HEK293T (cell line): Measurements from ENCODE around the gene MCM8.

Experiments used
- CTCF ChIA-PET: fragments of 350-600 bp; formaldehyde crosslinking; extraction: SDS; loops from one replicate; lab custom pipeline; 2021; ENCODE audit warnings: antibody characterized with exemption, inconsistent platforms; lab: Yijun Ruan, JAX
- POLR2A ChIA-PET: fragments of 350-600 bp; formaldehyde crosslinking; extraction: SDS; loops from one replicate; lab custom pipeline; 2020; ENCODE audit warnings: antibody characterized with exemption, inconsistent platforms; lab: Yijun Ruan, JAX
- DNase-seq: peaks from one replicate; pipeline ENCODE4 v3.0.0; 2012; ENCODE audit warnings: mixed read lengths; ENCODE audit errors: extremely low spot score
- ARNT ChIP-seq: fragments of 450-650 bp; IDR thresholded peaks from 2 replicates; pipeline ENCODE4 v1.6.1; 2017; ENCODE audit warnings: mild to moderate bottlenecking
- BHLHE40 ChIP-seq: fragments of 450-650 bp; IDR thresholded peaks from 2 replicates; pipeline ENCODE4 v1.6.1; 2016; ENCODE audit warnings: mild to moderate bottlenecking, moderate library complexity, borderline replicate concordance
- CTBP1 ChIP-seq: fragments of 450-650 bp; IDR thresholded peaks from 2 replicates; pipeline ENCODE4 v1.6.1; 2016; ENCODE audit warnings: borderline replicate concordance
- ELF4 ChIP-seq: fragments of 450-650 bp; IDR thresholded peaks from 2 replicates; pipeline ENCODE4 v1.6.1; 2017; ENCODE audit warnings: antibody characterized with exemption
- FOXA1 ChIP-seq: fragments of 450-650 bp; IDR thresholded peaks from 2 replicates; pipeline ENCODE4 v1.6.1; 2016; ENCODE audit warnings: mild to moderate bottlenecking
- FOXK2 ChIP-seq: fragments of 450-650 bp; IDR thresholded peaks from 2 replicates; pipeline ENCODE4 v1.6.1; 2016; ENCODE audit warnings: mild to moderate bottlenecking
- FOXM1 ChIP-seq: fragments of 450-650 bp; IDR thresholded peaks from 2 replicates; pipeline ENCODE4 v1.6.1; 2017; ENCODE audit warnings: mild to moderate bottlenecking, borderline replicate concordance
- HDGF ChIP-seq: fragments of 450-650 bp; IDR thresholded peaks from 2 replicates; pipeline ENCODE4 v1.6.1; 2017; ENCODE audit warnings: antibody characterized with exemption, borderline replicate concordance
- L3MBTL2 ChIP-seq: fragments of 450-650 bp; conservative IDR thresholded peaks from 2 replicates; pipeline ENCODE4 v1.6.1; 2016; ENCODE audit warnings: mild to moderate bottlenecking
- LEF1 ChIP-seq: fragments of 450-650 bp; IDR thresholded peaks from 2 replicates; pipeline ENCODE4 v1.6.1; 2017; ENCODE audit warnings: mild to moderate bottlenecking, borderline replicate concordance
- NFRKB ChIP-seq: fragments of 450-650 bp; IDR thresholded peaks from 2 replicates; pipeline ENCODE4 v1.6.1; 2016; ENCODE audit warnings: mild to moderate bottlenecking, moderate library complexity
- SP1 ChIP-seq: fragments of 450-650 bp; IDR thresholded peaks from 2 replicates; pipeline ENCODE4 v1.6.1; 2017
- SUZ12 ChIP-seq: fragments of 450-650 bp; IDR thresholded peaks from 2 replicates; pipeline ENCODE4 v1.6.1; 2016; ENCODE audit warnings: mild to moderate bottlenecking
- TARDBP ChIP-seq: fragments of 450-650 bp; IDR thresholded peaks from 2 replicates; pipeline ENCODE4 v1.6.1; 2016
- ZNF384 ChIP-seq: fragments of 450-650 bp; IDR thresholded peaks from 2 replicates; pipeline ENCODE4 v1.6.1; 2016
- TF ChIP-seq, protein P1 (sequence below): fragments of 450-650 bp; IDR thresholded peaks from 2 replicates; pipeline ENCODE4 v1.6.1; 2016

MCM8 gene

DNA sequence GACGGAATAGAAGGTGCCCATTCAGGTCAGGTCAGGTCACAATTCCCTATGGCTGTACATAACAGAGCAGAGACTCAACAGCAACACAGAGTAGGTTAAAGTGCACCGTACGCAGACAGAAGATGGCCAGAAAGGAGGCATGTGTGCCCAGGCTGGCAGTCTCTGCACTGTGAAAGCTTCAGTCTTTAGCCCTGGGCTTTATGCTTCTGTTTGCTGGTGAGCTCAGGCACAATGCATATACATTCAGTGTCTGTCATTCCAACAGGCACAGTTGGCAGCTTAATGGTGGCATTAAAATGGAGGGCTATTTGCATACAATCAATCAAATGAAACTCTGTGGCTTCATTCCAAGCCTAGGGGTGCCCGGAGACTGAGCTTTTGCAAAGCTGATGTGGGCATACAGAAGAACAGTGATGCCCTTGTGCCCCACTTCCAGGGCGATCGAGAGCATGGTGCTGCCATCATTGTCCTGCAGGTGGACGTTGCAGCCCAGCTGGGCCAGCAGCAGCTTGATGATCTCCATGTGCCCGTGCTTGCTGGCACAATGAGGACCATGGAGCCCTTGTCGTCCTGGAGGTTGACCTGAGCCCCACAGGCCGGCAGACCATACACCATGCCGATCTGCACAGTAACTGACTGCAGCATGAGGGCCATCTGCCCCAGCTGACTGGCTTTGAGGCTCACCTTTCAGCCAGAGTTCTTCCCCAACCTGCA is 22.5 kb upstream of the MCM8 start:
- no peak for DNase-seq
- ChIA-PET CTCF (no interaction called here), POLR2A (interaction anchor here (1.6 kb wide), 1 partner anchor 23 kb away, joined by 3 read pairs; the partner anchor contains the start of genes MCM8 and TRMT6)
- TF ChIP-seq NFRKB, result no peak
- TF ChIP-seq FOXA1, result no peak
- no peak for TF ChIP-seq LEF1
- no peak for TF ChIP-seq SP1
- TF ChIP-seq TARDBP, result no peak
- TF ChIP-seq ARNT, result no peak

DNA sequence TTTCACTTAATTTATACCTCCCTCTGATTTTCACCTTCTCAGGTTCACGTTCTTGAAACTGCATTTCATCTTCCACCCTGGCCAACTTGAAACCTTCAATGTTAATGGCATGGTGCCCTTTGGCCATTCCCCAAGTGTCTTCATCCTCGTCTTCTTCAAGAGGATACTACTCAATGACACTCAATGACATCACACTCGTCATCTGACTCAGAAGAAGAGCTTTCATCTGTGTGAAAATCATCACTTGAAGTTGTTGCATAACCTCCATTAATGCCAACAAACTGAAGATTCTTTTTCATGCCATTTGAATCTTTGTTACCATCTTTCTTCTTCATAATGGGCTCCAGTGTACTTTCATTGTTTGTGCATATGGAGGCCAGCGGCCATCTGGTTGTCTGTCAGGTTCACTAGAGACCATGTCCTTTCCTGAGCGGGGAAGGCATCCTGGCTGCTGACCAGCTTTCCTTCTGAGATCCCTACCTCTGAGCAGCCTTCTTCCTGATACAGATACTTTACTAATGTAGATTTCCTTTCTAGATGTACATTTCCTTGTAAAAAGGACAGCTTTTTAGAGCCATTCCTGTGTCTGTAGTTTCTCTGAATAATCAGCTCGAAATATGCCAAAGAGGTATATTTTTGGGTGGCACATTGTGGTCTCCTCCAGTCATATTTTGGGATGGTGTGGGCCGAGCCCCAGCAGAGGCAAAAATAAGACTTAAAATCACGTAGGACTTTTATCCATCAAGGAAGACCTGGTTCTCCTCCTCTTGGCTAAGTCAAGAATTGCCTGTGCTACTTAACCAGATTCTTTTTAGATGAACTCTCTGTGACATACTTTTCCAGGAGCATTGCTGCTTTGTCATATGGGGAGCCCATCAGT is 21.4 kb upstream of the MCM8 start:
- TF ChIP-seq ELF4, result no peak
- TF ChIP-seq FOXA1, result no peak
- TF ChIP-seq FOXM1, result no peak
- TF ChIP-seq L3MBTL2, result no peak
- TF ChIP-seq TARDBP, result no peak
- TF ChIP-seq NFRKB, result no peak
- TF ChIP-seq HDGF, result no peak
- ChIA-PET CTCF (no interaction called here), POLR2A (no interaction called here)
- no peak for DNase-seq

DNA sequence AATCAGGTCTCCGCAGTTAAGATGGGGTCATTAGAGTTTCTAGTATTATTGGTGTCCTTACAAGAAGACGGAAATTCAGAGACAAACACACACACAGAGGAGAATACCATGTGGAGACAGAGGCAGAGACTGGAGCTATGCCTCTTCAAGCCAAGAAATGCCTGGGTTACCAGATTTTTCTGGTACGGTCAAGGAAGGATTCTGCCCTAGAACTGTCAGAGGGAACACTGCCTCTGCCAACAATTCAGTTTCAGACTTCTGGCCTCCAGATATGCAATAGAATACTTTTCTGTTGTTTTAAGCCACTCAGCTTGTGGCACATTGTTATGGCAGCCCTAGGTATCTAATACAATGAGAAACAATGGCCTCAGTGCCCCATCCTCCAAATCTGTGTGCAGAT is 19.0 kb upstream of the MCM8 start:
- no peak for DNase-seq
- TF ChIP-seq TARDBP (no peak), FOXK2 (no peak), HDGF (no peak), CTBP1 (no peak), FOXA1 (no peak), ARNT (no peak), NFRKB (no peak), L3MBTL2 (no peak), BHLHE40 (no peak), SP1 (no peak), SUZ12 (no peak), FOXM1 (no peak), ZNF384 (no peak), ELF4 (no peak), LEF1 (no peak)
- TF ChIP-seq, protein P1, sequence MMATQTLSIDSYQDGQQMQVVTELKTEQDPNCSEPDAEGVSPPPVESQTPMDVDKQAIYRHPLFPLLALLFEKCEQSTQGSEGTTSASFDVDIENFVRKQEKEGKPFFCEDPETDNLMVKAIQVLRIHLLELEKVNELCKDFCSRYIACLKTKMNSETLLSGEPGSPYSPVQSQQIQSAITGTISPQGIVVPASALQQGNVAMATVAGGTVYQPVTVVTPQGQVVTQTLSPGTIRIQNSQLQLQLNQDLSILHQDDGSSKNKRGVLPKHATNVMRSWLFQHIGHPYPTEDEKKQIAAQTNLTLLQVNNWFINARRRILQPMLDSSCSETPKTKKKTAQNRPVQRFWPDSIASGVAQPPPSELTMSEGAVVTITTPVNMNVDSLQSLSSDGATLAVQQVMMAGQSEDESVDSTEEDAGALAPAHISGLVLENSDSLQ, result no peak
- ChIA-PET CTCF (no interaction called here), POLR2A (no interaction called here)

DNA sequence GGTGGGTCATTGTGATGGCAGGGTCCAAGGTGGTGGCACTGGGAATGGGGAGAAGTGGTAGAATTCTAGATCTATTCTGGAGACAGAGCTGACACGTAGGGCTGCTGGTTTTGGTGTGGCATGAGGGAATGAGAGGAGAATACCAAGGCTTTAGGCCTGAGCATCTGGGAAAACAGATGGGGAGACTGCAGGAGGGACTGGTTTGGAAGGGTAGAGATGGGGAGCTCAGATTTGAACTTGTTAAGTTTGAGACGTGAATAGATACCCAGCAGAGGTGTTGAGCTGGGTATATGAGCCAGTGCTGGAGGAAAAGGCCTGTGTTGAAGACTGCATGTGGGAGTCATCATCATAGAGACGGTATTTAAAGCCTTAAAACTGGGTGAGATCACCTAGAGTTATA is 17.7 kb upstream of the MCM8 start:
- POLR2A ChIA-PET, result no interaction called here
- CTCF ChIA-PET, result no interaction called here
- TF ChIP-seq FOXM1 (no peak), HDGF (no peak), BHLHE40 (no peak), CTBP1 (no peak), ZNF384 (no peak), SP1 (no peak), L3MBTL2 (no peak), NFRKB (no peak), SUZ12 (no peak), FOXK2 (no peak), FOXA1 (no peak), LEF1 (no peak), TARDBP (no peak)
- TF ChIP-seq, protein P1, result no peak
- no peak for DNase-seq

DNA sequence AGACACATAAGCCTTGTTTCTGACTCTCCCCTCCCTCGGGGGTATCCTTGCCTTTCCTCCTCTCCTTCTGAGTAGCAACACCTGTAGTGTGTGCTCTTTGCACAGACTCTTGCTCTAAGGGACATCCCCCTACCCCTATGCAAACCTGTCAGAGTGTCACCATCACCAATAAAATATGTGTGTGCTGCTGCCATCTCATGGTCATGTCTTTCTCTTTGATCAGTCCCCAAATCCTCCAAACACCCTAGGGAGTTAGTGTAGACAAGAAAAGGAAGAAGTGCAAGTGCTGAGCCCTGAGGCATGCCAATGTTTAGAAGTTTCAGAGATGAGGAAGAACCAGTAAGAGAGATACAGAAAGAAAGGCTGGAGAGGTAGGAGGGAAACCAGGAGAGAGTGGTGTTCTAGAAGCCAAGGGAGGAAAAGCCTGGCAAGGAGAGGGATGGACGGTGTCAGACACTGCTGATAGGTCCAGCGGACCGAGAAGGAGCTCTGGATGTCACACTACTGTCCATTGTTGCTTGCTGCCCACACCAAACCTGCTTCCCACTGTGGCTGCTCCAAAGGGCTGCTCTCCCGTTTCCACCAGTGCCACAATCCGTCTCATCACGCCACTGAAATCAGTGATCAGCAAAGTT is 16.5 kb upstream of the MCM8 start:
- POLR2A ChIA-PET, result no interaction called here
- CTCF ChIA-PET, result interaction anchor here (1.0 to 1.4 kb wide), 2 partner anchors 74 to 404 kb away, joined by 3 to 4 read pairs; no protein-coding TSS in a partner anchor
- DNase-seq, result peak; percentile 19
- TF ChIP-seq SUZ12, result no peak
- TF ChIP-seq BHLHE40, result no peak
- no peak for TF ChIP-seq L3MBTL2
- no peak for TF ChIP-seq ARNT
- no peak for TF ChIP-seq NFRKB
- TF ChIP-seq FOXA1, result no peak
- TF ChIP-seq ELF4, result no peak
- TF ChIP-seq, protein P1, result no peak
- no peak for TF ChIP-seq LEF1
- no peak for TF ChIP-seq SP1
- TF ChIP-seq HDGF, result no peak
- no peak for TF ChIP-seq ZNF384
- TF ChIP-seq FOXK2, result no peak
